ENCODE results near the gene LINGO3.
A peak's percentile ranks its signal among the peaks of the same experiment; 100 is the strongest.

LINGO3 gene

DNA sequence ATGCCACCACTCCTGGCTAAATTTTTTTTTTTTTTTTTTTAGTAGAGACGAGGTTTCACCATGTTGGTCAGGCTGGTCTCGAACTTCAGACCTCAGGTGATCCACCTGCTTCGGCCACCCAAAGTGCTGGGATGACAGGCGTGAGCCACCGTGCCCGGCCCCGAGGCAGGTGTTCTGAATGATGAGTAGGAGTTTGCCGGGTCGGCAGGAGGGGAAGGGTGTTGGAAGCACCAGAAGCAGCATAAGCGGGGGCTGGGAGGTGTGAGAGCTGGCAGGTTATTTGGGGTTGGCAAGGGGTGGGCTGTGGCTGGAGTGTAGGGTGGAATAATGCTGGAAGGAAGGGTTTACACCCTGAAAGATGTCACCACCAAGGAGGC, 22.3 kb upstream of the LINGO3 start:
- TF ChIP-seq, protein P1, sequence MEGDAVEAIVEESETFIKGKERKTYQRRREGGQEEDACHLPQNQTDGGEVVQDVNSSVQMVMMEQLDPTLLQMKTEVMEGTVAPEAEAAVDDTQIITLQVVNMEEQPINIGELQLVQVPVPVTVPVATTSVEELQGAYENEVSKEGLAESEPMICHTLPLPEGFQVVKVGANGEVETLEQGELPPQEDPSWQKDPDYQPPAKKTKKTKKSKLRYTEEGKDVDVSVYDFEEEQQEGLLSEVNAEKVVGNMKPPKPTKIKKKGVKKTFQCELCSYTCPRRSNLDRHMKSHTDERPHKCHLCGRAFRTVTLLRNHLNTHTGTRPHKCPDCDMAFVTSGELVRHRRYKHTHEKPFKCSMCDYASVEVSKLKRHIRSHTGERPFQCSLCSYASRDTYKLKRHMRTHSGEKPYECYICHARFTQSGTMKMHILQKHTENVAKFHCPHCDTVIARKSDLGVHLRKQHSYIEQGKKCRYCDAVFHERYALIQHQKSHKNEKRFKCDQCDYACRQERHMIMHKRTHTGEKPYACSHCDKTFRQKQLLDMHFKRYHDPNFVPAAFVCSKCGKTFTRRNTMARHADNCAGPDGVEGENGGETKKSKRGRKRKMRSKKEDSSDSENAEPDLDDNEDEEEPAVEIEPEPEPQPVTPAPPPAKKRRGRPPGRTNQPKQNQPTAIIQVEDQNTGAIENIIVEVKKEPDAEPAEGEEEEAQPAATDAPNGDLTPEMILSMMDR (IDR thresholded peaks at IDR 0.05) = no peak
- Histone ChIP-seq H3K4me1 (peaks cover 0 to 71% (median 37%) of the 10 kb centered on the region in 4 donors), H3K36me3 (peaks cover 0 to 10% (median 4%) of the 10 kb centered on the region in 3 donors), H3K4me3 (no peak overlapping the region), H3K27me3 (no peaks in the 10 kb centered on the region), H3K9me3 (no peaks in the 10 kb centered on the region), H3K27ac (no peak overlapping the region)
- intact Hi-C loops (cut with DNase I; ENCODE audit: low total_unique reads) = no loop called here
- no peak for DNase-seq

DNA sequence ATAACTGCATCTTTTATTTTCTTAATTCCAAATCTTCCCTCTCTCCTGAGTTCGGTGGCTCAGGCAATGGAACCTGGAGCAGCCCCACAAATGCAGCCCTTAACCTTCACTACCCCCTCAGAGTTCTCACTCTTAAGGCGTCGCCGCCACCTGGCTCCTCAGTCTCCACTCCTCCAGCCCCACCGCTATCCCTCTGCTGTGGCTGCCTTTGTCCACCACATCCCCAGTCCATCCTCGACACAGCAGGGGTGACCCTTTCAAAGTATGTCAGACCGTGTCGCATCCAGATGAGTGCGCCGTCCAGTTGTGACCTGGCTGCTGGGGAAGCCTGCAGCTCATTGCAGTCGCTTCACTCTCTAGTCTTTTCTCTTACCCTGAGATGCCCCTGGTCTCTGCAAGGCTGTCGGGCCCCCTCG, 21.6 kb upstream of the LINGO3 start:
- H3K27ac ChIP-seq = no peak overlapping the region
- H3K4me1 ChIP-seq = peaks cover 0 to 71% (median 37%) of the 10 kb centered on the region in 4 donors
- TF ChIP-seq, protein P1 (IDR thresholded peaks at IDR 0.05) = no peak

DNA sequence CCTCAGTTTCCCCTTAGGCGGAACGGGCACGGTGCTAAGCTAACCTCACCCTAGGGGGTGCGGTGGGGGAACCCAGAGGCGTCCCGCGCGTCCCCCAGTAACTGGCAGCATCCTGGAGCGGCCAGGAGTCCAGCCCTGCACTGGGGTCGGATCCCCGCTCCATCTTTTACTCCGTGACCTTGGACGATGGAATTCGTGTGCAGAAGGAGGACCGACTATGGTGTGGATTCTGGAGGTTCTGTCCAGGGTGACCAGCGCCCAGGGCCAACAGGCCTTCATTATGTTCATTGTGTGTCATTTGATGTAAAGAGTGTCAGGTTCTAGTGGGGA, 21.2 kb upstream of the LINGO3 start:
- H3K27ac ChIP-seq = peak overlapping the region; percentile 62 to 65
- H3K4me3 ChIP-seq = peak overlapping the region; percentile 66 to 76
- H3K4me1 ChIP-seq = peaks cover 0 to 71% (median 37%) of the 10 kb centered on the region in 4 donors
- peaks cover 0 to 22% (median 15%) of the 10 kb centered on the region in 3 donors for H3K36me3 ChIP-seq
- TF ChIP-seq, protein P1 (IDR thresholded peaks at IDR 0.05) = no peak
- no peaks in the 10 kb centered on the region for H3K27me3 ChIP-seq
- no peaks in the 10 kb centered on the region for H3K9me3 ChIP-seq
- DNase-seq = no peak
- intact Hi-C loops (cut with DNase I; ENCODE audit: low total_unique reads) = loop anchor here (5.0 kb wide), 1 partner anchor 167 kb away; the partner anchor contains the start of gene DOT1L

More for the DNA sequence above, 21.6 kb upstream of the LINGO3 start:
- no peaks in the 10 kb centered on the region for H3K27me3 ChIP-seq
- H3K9me3 ChIP-seq = no peaks in the 10 kb centered on the region
- peaks cover 0 to 18% (median 11%) of the 10 kb centered on the region in 3 donors for H3K36me3 ChIP-seq
- no peak for DNase-seq
- intact Hi-C loops (cut with DNase I; ENCODE audit: low total_unique reads) = loop anchor here (5.0 kb wide), 1 partner anchor 167 kb away; the partner anchor contains the start of gene DOT1L
- H3K4me3 ChIP-seq = peak overlapping the region; percentile 66 to 76

DNA sequence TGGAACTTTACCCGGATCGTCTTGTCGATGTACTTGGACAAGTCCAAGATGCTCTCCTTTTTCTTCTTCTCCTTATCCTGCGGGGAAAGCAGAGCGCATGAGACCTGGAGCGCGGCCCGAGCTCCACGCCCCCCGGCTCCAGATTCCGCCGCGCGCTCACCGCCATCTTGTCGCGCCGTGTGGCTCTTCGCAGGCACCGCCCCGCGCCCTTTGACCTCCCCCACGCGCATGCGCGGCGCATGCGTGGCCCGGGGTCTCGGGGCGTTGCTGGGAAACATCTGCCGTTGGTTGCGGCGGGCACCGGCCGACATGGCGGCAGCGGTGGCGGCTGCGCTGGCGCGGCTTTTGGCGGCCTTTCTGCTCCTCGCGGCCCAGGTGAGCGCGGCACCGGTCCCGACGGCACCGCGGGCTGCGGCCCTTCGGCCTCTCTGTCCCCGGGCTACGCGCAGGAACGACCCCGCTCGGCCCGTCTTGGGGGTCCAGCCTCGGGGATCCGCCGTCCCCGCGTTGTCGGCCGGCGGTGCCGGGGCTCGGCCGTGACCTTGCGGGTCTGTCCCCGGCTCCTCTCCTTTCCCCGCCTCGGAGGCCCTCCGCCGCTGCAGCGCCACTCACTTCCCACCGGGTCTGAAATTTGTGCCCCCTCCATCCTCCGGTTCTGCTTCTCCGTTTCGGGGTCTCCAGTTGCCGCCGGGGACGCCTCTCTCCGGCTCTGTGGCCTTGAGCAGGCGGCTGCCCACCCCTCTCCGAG, 20.6 kb upstream of the LINGO3 start, which contains the start of the genes LSM7 and SPPL2B:
LSM7 (minus strand) TSS at position 186 of the 748 bp plus-strand sequence; CDS start at position 166, 20 bp downstream.
SPPL2B (plus strand) TSS at position 284 of the 748 bp plus-strand sequence; CDS start at position 310, 26 bp downstream.
- H3K27ac ChIP-seq = peak within 1 kb of the TSS; percentile 62 to 65
- intact Hi-C loops (cut with DNase I; ENCODE audit: low total_unique reads) = loop anchor here (5.0 kb wide), 1 partner anchor 166 kb away; the partner anchor contains the start of gene DOT1L
- TF ChIP-seq, protein P1 (IDR thresholded peaks at IDR 0.05) = no peak
- no peaks in the 10 kb centered on the region for H3K9me3 ChIP-seq
- H3K4me3 ChIP-seq = peak within 1 kb of the TSS; percentile 66 to 76
- peaks cover 0 to 27% (median 20%) of the 10 kb centered on the region in 3 donors for H3K36me3 ChIP-seq
- H3K4me1 ChIP-seq = peaks cover 0 to 70% (median 37%) of the 10 kb centered on the region in 4 donors
- peak; percentile 88 to 95 for DNase-seq
- no peaks in the 10 kb centered on the region for H3K27me3 ChIP-seq

DNA sequence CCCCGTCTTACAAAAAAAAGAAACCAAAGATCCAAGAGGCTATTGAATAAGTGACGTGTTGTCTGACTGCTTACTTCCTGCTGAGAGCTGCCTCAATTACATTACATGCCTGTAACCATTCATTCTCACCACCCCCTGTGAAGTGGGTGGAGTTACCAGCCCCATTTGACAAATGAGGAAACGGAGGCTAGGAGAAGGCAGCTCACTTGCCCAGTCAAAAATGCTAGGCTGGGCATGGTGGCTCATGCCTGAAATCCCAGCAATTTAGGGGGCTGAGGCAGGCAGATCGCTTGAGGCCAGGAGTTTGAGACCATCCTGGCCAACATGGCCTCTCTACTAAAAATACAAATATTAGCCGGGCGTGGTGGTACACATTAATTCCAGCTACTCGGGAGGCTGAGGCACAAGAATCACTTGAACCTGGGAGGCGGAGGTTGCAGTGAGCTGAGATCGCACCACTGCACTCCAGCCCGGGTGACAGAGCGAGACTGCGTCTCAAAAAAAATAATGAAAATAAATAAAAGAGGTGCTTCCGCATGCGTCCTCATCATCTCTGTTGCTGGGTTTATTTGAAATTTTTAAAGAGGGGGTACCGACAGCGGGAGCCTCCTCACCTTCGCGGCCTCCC, 19.9 kb upstream of the LINGO3 start:
- intact Hi-C loops (cut with DNase I; ENCODE audit: low total_unique reads) = loop anchor here (5.0 kb wide), 1 partner anchor 166 kb away; the partner anchor contains the start of gene DOT1L
- Histone ChIP-seq H3K27me3 (no peaks in the 10 kb centered on the region), H3K9me3 (no peaks in the 10 kb centered on the region), H3K4me3 (peak overlapping the region; percentile 66 to 76), H3K36me3 (peaks cover 4 to 34% (median 27%) of the 10 kb centered on the region in 3 donors), H3K4me1 (peaks cover 0 to 63% (median 37%) of the 10 kb centered on the region in 4 donors), H3K27ac (peak overlapping the region; percentile 62 to 65)
- DNase-seq = peak in 1 of 2 donors; percentile 35
- TF ChIP-seq, protein P1 (IDR thresholded peaks at IDR 0.05) = no peak
